ENCODE measurements around the gene SMARCD3. TPM values are rescaled to one million over a fixed set of nuclear protein-coding genes. Genes with fewer than 3 reads are reported as not detected.

SMARCD3 gene
- total RNA-seq, 1 donor, result 35.8 TPM

DNA sequence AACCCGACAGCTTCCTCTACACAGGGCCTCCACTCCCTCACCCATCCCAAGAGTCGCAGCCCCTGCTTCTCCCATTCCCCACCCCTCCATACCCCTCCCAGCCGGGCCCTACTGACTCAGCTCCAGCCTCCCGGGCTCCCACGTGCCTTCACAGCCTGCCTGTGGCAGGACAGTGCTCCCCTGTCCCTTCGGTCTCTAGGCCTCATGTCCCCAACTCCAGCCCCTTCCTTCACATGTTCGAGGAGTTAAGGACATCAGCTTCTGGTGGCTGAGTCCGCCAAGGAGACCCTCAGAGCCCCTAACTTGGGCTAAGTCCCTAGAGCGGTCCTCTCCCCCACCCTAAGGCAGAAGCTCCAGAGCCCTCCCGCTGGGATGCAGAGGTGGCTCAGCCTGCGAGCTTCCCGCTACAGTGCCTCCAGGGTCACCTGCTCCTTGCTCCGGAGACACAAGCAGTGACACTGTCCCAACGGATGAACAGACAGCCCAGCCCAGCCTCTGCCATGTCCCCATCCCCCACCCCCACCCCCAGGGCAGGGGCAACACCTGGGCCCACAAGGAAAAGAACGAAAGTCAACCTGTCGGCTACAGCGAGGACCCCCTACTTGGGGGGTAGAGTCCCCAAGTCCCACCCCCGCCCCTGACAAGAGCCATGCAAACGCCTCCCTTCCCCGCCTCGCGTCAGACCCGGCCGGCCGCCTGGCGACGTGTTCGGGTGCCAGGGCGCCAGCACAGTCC, 716 bp downstream of the SMARCD3 start:
- Histone ChIP-seq H3K9me3 (ENCODE audit: low read depth, low read length) (no peaks in the 10 kb centered on the region), H3K4me3 (ENCODE audit: low read length) (no peak overlapping the region), H3K4me1 (ENCODE audit: insufficient read depth, low read length) (peaks cover 67% of the 10 kb centered on the region), H3K27me3 (ENCODE audit: insufficient read depth, low read length) (peaks cover 56% of the 10 kb centered on the region)

DNA sequence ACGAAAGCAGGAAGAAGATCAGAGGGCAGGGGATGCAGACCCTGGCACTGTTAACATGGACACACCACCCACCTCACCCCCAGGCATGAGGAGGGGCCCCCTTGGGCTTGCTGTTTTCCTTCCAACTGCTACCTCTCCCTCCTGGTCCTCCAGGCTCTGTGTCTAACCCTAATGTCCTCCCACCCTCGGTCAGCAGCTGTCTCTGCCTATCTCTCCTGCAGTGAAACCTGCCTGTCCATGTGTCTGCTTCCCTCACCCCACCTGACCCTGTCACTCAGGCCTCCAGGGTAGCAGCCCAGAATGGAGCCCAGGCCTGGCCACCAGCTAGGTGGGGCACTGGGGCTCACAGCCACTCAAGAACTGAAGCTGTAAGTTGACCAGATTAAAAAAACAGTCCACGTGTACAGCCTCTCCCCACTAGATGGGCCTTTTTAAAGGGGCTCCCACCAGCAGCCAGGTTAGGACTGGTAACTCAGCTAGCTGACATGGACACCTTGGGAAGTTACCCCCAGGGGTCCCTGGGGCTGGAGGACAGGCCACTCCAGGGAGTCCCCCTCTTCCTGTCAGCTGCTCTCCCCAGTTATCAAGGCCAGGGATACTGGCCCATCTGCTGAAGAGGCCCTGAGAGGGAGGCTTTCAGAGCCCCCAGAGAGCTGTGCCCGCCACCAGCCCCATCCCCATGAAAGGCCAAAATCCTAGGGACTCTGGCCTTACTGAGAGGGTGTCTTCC, 1.5 kb downstream of the SMARCD3 start:
- peaks cover 68% of the 10 kb centered on the region for H3K4me1 ChIP-seq (ENCODE audit: insufficient read depth, low read length)
- H3K27me3 ChIP-seq (ENCODE audit: insufficient read depth, low read length), result peaks cover 48% of the 10 kb centered on the region
- H3K4me3 ChIP-seq (ENCODE audit: low read length), result no peak overlapping the region
- H3K9me3 ChIP-seq (ENCODE audit: low read depth, low read length), result no peaks in the 10 kb centered on the region

DNA sequence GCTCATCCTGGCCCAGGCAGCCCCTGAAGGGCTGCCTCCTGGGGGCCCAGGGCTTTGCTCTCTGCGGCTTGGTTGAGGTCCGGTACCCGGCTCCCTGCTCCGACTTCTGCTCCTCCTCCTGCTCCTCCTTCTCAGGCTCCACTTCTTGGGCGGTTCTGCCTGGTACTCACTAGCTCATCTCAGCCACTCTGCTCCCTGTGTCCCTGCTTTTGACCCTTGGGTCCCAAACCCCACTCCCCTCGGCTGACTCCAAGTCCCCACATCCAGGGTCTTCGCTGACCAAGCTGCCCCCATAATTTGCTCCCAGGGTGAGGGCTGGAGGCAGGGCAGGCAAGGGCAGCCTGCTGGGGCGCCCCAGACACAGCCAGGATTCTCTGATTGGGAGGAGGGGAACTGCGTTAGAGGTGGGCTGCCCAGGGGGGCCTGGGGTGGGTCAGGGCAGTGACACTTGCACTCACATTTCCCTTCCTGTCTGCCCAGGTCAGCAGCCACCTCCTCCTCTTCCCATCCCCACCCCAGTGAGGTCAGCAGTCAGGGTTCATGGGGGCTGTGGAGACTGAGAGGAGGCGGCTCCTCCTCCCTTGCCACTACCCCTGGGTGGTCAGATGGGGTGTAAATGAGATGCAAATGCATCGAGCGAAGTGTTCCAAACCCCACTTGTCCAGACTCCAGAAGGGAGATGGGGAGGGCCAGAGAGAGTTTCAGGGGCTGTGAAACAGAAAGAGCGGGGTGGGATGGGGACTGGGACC, 2.2 kb downstream of the SMARCD3 start:
- Histone ChIP-seq H3K4me1 (ENCODE audit: insufficient read depth, low read length) (peaks cover 63% of the 10 kb centered on the region), H3K9me3 (ENCODE audit: low read depth, low read length) (no peaks in the 10 kb centered on the region), H3K27me3 (ENCODE audit: insufficient read depth, low read length) (peaks cover 45% of the 10 kb centered on the region), H3K4me3 (ENCODE audit: low read length) (no peak overlapping the region)

DNA sequence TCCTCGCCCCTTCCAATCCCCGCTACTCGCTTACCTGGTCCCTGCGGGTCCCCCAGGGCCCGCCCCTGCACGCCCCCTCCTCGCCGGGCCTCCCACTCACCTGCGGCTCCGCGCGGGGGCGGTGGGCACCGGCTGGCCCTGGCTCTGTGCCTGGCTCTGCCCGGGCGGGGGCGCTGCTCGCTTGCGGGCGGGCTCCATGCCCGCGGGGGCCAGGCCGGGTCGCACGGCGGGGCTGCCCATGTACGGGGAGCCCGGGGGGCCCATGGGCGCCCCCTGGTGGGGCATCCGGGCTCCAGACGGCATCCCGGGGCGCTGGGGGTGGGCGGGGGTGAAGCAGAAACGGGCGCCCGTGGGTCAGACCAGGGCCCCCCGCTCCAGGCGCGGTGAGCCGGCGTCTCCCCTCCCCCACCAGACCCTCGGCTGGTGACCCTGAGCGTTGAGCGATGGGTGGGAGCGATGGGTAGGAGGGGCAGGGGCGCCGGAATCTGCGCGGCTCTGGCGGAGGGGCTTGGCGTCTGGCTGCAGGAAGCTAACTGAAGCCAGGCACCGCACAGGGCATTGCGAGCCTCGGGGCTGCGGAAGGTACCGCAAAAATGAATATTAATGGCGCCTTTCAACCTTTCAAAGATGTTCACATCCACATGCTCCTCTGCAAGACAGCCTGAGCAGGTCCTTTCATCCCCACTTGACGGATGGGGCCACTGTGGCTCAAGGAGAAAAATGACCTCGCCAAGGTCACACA, 3.0 kb downstream of the SMARCD3 start:
- H3K27me3 ChIP-seq (ENCODE audit: insufficient read depth, low read length), result peaks cover 37% of the 10 kb centered on the region
- H3K4me1 ChIP-seq (ENCODE audit: insufficient read depth, low read length), result peaks cover 60% of the 10 kb centered on the region
- H3K4me3 ChIP-seq (ENCODE audit: low read length), result no peak overlapping the region
- no peaks in the 10 kb centered on the region for H3K9me3 ChIP-seq (ENCODE audit: low read depth, low read length)

DNA sequence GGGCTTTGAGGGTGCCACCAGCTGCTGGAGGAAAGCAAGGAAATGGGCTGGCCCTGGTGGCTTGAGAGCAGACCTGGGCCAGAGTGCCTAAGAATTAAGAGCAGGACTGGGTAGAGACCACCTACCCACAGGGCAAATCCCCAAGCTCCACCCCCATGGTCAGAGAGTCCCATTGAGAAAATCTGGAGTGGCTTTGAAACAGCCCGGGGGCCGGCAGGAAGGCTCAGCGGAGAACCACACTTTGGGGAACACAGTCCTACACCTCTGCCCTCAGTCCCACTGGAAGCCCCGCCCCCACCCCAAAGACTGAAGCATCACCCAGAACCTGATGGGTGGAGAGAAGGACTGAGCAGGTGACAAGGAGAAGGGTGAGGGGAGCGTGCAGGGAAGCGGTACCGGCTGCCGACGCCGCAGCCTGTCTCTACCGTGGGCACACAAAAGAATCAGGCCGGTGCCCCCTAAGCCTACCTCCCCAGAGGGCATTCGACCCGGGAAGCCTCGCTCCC, 3.6 kb downstream of the SMARCD3 start:
- H3K27me3 ChIP-seq (ENCODE audit: insufficient read depth, low read length), result peaks cover 33% of the 10 kb centered on the region
- peaks cover 58% of the 10 kb centered on the region for H3K4me1 ChIP-seq (ENCODE audit: insufficient read depth, low read length)

DNA sequence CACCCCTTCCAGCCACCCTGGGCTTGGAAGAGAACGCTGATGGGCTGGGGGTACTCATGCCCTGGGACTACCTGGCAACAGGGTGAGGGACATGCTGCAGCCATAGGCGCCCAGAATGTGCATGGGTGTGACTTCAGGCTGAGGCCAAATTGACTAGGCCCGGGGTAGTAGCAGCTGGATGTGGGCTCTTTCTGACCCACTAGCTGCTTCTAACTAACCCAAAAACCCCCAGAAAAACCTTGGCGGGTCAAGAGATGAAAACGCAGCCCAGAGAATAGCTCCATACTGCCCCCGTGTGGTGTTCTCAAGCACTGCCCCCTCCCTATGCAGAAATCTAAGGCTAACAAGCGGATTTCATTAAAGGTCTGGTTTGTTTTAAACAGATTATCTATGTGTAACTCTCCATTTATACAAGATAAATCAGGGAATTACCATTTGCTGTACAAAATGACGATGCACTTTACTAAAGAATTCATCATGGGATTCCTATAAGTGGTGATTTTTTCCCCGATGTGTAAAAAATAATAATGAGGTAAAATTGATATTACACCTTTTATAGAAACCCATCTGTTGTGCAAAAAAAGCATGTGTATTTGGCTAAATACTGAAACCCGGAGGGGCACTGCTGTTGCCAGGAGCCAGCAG, 4.2 kb downstream of the SMARCD3 start:
- Histone ChIP-seq H3K27me3 (ENCODE audit: insufficient read depth, low read length) (peaks cover 32% of the 10 kb centered on the region), H3K4me3 (ENCODE audit: low read length) (no peak overlapping the region), H3K4me1 (ENCODE audit: insufficient read depth, low read length) (peaks cover 52% of the 10 kb centered on the region), H3K9me3 (ENCODE audit: low read depth, low read length) (no peaks in the 10 kb centered on the region)

More for the DNA sequence above, 3.6 kb downstream of the SMARCD3 start:
- Histone ChIP-seq H3K9me3 (ENCODE audit: low read depth, low read length) (no peaks in the 10 kb centered on the region), H3K4me3 (ENCODE audit: low read length) (no peak overlapping the region)

DNA sequence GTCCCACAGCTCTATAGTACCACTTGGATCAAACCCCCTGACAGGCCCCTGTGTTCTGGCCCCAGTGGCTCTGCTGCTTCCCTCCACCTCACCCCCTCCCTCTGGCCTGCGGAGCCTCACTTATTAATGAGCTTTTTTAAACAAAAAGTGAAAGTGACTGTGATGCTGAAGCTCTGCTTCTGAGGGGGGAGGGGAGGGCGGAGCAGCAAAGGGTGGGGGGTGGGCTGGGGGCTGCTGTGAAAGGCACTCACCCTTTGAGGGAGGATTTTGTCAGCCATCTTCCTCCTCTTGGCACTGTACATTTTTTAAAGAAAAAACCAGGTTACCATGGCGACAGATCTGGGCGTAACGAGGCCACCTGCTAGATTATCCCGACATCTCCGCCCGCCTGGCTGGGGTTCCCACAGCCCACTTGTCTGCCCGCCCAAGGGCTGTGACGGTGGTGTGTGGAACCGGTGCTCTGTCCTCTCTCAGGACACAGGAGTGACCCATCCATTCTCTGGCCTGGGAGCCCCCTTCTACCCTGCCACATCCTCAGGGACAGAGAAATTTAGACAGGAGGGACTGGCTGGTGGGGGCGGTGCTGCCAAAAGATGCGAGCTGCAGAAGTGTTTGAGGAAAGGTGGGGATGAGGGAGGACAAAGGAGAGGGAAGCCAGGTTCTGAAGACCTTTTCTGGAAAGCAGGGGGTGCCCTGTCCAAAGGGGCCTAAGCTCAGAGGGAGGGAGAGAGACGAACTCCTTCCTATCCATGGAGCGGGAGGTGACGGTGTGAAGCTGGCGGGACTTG, 4.9 kb downstream of the SMARCD3 start:
- Histone ChIP-seq H3K27me3 (ENCODE audit: insufficient read depth, low read length) (peaks cover 32% of the 10 kb centered on the region), H3K4me1 (ENCODE audit: insufficient read depth, low read length) (peaks cover 46% of the 10 kb centered on the region), H3K9me3 (ENCODE audit: low read depth, low read length) (no peaks in the 10 kb centered on the region), H3K4me3 (ENCODE audit: low read length) (no peak overlapping the region)

DNA sequence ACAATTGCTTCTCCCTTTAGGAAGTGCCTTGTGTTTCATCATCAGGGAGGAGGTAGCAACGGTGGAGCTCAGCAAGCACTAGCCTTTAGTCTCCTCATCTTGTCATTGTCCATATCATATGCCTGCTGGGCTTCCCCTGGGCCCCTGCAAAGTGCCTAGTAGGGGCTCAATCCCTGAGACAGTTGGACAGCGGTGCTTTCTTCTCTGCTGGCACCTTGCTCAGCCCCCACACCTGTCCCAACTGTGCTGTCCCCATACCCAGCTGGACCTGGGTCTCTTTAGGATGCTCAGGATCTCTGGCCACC, 5.5 kb downstream of the SMARCD3 start:
- H3K27me3 ChIP-seq (ENCODE audit: insufficient read depth, low read length), result peaks cover 32% of the 10 kb centered on the region
- no peaks in the 10 kb centered on the region for H3K9me3 ChIP-seq (ENCODE audit: low read depth, low read length)
- H3K4me1 ChIP-seq (ENCODE audit: insufficient read depth, low read length), result peaks cover 41% of the 10 kb centered on the region
- H3K4me3 ChIP-seq (ENCODE audit: low read length), result no peak overlapping the region

DNA sequence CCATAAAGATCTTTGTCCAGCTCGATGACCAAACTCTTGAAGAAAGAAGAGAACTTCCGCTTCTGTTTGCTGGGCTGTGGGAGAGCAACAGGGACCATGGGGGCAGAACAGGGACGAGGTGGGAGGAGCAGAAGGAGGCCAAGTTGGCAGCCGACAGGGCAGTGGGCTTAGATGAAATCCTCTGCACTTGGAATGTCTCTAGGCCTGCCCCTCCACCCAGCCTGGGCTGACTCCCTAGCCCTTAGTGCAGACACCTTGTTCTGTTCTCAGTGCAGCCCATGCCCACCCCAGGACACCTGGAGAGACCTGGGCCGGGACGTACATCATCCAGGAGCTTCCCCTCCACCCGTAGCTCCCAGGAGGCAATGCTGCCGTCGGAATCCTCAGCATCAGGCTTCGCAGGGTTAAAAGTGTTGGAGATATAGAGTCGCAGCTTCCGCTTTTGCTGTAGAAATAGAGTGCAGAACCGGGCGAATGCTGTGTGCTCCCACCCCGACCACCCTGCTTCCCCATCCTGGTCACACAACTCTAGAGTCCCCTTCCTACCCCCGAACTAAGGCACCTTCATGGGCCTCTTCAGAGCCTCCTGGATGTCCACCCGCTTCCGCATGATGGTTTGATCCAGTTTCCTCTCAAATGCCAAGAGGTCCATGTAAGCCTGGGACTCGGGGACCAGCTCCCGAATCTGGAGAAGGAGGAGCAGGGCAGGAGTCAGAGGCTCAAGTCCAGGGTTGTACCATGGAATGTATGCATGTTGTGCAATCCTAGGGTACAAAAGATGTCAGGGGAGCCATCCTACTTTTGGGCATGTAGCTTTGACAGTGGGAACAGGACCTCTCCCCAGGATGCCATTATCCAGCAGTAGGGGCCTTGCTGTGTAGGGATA, 6.1 kb downstream of the SMARCD3 start:
- Histone ChIP-seq H3K4me3 (ENCODE audit: low read length) (no peak overlapping the region), H3K4me1 (ENCODE audit: insufficient read depth, low read length) (peaks cover 35% of the 10 kb centered on the region), H3K9me3 (ENCODE audit: low read depth, low read length) (no peaks in the 10 kb centered on the region), H3K27me3 (ENCODE audit: insufficient read depth, low read length) (peaks cover 27% of the 10 kb centered on the region)

DNA sequence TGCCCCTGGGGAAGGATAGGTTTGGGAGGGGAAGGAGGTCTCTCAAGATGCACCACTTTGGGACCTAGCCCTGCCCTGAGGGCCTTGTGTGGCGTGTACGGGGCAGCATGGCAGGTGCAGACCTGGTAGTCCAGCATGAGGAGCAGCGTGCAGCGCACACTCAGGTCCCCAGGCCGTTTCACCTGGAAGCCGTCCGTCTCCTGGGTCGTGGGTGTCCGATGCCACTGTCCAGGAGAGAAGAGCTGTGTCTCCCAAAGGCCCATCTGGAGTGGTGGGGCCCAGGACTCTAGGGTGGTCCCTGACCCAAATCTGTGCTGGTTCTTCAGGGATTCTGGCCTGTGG, 6.8 kb downstream of the SMARCD3 start:
- H3K4me3 ChIP-seq (ENCODE audit: low read length), result no peak overlapping the region
- H3K9me3 ChIP-seq (ENCODE audit: low read depth, low read length), result no peaks in the 10 kb centered on the region
- H3K27me3 ChIP-seq (ENCODE audit: insufficient read depth, low read length), result peaks cover 21% of the 10 kb centered on the region
- H3K4me1 ChIP-seq (ENCODE audit: insufficient read depth, low read length), result peaks cover 34% of the 10 kb centered on the region

DNA sequence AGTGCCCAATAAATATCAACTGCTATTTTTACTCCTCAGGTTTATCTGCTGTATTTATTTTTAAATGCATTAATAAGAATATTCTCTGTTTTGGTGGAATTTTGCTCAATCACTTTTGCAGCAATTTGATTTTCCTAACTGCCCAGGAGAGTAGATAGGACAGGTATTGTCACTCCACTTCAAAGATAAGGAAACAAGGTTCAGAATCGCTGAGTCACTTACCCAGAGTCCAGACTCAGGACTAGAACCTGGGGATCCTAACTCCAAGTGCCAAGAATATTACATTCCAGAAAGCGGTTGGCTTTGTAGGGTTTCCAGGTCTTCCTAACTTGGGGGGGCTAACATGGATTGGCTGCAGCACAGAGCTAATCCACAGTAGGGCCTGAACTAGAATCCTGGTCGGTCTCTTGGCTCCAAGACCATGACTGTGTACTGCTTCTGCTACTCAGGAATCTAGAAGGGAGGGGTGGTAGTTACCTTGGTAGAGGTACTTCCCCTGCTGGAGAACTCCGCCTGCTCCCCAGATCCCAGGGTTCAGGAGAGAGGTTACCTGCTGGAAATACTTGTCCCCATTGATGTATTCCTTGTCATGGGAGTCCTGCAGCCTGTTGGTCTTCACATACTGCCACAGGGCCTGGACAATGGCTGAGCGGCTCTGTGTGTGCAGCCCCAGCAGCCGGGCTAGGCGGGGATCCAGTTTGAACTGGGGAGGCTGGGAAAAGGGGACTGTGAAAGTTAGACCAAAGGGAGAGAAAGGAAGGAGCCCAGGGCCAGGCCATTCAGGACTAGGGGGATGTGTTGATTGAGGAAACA, 7.3 kb downstream of the SMARCD3 start:
- no peak overlapping the region for H3K4me3 ChIP-seq (ENCODE audit: low read length)
- H3K27me3 ChIP-seq (ENCODE audit: insufficient read depth, low read length), result peaks cover 15% of the 10 kb centered on the region
- no peaks in the 10 kb centered on the region for H3K9me3 ChIP-seq (ENCODE audit: low read depth, low read length)
- H3K4me1 ChIP-seq (ENCODE audit: insufficient read depth, low read length), result peaks cover 34% of the 10 kb centered on the region

DNA sequence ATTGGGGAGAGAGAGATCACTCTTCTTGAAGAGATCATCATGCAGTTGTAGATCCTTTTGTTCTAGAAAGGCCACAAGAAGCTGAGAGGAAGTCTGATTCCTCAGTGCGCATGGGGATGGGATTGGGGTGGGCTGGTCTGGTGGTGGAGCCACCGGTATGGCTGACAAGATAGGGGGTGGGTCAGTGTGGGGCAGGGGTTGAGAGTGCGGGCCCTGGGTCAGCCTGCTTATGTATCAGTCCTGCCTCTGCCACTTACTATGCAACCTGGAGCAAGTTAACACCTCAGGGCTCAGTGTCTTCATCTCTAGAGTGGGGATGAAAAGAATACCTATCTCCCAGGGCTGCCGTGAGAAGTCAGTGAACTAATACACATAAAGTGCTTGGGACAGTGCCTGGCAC, 8.0 kb downstream of the SMARCD3 start:
- Histone ChIP-seq H3K4me3 (ENCODE audit: low read length) (no peak overlapping the region), H3K27me3 (ENCODE audit: insufficient read depth, low read length) (peaks cover 10% of the 10 kb centered on the region), H3K9me3 (ENCODE audit: low read depth, low read length) (no peaks in the 10 kb centered on the region), H3K4me1 (ENCODE audit: insufficient read depth, low read length) (peaks cover 29% of the 10 kb centered on the region)
